Measurements from ENCODE around the gene CFAP53.

DNA sequence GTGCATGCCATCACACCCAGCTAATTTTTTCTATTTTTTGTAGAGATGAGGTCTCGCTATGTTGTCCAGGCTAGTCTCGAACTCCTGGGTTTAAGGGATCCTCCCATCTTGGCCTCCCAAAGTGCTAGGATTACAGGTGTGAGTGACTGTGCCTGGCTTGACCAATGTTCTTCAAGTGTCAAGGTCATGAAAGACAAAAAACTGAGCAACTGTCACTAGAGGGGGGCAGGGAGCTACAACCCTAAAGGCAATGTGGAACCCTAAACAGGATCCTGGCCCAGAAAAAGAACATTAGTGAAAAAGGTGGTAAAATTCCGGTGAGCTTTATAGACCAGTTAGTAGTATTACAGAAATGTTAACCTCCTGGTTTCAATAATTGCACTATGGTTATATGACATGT, 78.6 kb downstream of the CFAP53 start:
- TF ChIP-seq, protein P1, sequence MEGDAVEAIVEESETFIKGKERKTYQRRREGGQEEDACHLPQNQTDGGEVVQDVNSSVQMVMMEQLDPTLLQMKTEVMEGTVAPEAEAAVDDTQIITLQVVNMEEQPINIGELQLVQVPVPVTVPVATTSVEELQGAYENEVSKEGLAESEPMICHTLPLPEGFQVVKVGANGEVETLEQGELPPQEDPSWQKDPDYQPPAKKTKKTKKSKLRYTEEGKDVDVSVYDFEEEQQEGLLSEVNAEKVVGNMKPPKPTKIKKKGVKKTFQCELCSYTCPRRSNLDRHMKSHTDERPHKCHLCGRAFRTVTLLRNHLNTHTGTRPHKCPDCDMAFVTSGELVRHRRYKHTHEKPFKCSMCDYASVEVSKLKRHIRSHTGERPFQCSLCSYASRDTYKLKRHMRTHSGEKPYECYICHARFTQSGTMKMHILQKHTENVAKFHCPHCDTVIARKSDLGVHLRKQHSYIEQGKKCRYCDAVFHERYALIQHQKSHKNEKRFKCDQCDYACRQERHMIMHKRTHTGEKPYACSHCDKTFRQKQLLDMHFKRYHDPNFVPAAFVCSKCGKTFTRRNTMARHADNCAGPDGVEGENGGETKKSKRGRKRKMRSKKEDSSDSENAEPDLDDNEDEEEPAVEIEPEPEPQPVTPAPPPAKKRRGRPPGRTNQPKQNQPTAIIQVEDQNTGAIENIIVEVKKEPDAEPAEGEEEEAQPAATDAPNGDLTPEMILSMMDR (IDR thresholded peaks at IDR 0.05; ENCODE audit: insufficient read depth, low read length, poor library complexity, severe bottlenecking), result no peak
- no peak for TF ChIP-seq EZH2phosphoT487 (conservative IDR thresholded peaks at IDR 0.05; ENCODE audit: low read length)

Measured in SU-DHL-6 (cell line).